OCI-LY7 (cell line): ENCODE measurements around the gene PPP6R3.

Source experiments
- EZH2phosphoT487 ChIP-seq: fragments of 200-600 bp; sonication (generic); IDR thresholded peaks from 2 replicates; pipeline ENCODE4 v1.6.1; 2018; ENCODE audit warnings: low read depth, borderline replicate concordance, mild to moderate bottlenecking, mixed run types, antibody characterized with exemption, low read length, moderate library complexity, mixed read lengths
- TF ChIP-seq, protein P1 (sequence below): fragments of 200-600 bp; sonication (generic); conservative IDR thresholded peaks from 2 replicates; pipeline ENCODE4 v1.5.1; 2014; ENCODE audit warnings: mild to moderate bottlenecking, antibody characterized with exemption, low read length, moderate library complexity, mixed read lengths

GRCh38 chr11:68664141-68664540 is 203.6 kb downstream of the PPP6R3 start:
- TF ChIP-seq, protein P1, sequence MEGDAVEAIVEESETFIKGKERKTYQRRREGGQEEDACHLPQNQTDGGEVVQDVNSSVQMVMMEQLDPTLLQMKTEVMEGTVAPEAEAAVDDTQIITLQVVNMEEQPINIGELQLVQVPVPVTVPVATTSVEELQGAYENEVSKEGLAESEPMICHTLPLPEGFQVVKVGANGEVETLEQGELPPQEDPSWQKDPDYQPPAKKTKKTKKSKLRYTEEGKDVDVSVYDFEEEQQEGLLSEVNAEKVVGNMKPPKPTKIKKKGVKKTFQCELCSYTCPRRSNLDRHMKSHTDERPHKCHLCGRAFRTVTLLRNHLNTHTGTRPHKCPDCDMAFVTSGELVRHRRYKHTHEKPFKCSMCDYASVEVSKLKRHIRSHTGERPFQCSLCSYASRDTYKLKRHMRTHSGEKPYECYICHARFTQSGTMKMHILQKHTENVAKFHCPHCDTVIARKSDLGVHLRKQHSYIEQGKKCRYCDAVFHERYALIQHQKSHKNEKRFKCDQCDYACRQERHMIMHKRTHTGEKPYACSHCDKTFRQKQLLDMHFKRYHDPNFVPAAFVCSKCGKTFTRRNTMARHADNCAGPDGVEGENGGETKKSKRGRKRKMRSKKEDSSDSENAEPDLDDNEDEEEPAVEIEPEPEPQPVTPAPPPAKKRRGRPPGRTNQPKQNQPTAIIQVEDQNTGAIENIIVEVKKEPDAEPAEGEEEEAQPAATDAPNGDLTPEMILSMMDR = no peak
- no peak for TF ChIP-seq EZH2phosphoT487
